NCI-H748 (cell line): Measurements from ENCODE around the gene CD59.

ENCODE experiments used
- DNase-seq: peaks from one replicate; lab custom pipeline; 2025; ENCODE audit not compliant: unreplicated experiment; lab: John Stamatoyannopoulos, UW

Gene CD59

DNA sequence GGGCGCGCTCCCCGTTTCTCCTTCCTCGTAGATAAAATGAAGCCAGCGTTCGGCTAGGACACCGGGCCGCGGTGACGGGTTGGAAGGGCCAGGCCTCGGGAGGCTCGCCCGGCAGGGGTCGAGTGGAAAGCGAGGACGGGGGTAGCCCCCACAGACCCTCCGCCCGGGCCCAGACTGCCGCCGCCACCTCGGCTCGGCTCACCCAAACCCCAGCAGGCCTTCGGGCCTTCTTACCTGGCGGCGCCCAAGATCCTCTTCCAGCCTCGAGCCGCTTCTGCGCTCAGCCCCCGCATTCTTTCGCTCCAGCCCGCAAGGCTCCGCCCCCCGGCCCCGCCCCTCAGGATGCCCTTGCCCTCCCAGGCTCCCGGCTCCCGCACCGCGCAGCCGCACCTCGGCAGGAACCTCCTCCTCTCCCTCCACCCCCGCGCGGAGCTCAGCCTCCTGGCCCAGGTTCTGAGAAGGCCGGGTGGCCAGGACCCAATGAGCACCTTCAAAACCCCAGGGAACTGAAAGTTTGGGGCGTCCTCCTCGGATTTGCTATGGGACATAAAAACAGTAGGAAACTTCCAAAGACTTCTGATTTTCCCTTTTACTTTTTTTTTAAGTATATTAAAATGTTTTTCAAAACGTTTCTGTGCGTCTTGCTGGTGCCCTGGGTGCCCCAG lies at the start of gene CD59:
CD59 (minus strand) TSS at position 276 of the 665 bp plus-strand sequence. CDS start 13,978 bp downstream, outside the sequence.
- peak; percentile 92 for DNase-seq

DNA sequence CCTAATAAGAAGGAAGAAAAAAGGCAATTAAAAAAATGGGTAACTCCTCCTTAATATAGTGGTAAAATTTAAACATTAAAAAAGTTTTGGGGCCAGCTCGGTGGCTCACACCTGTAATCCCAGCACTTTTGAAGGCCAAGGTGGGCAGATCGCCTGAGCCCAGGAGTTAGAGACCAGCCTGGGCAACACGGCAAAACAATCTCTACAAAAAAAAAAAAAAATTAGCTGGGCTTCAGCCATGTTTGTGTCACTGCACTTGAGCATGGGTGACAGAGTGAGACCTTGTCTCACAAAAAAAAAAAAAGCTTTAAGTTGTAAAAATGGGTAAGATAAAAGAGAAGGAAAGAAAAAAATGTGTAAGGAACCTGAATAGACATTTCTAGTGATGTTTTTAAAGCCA lies 49.4 kb upstream of the CD59 start:
- DNase-seq = no peak

DNA sequence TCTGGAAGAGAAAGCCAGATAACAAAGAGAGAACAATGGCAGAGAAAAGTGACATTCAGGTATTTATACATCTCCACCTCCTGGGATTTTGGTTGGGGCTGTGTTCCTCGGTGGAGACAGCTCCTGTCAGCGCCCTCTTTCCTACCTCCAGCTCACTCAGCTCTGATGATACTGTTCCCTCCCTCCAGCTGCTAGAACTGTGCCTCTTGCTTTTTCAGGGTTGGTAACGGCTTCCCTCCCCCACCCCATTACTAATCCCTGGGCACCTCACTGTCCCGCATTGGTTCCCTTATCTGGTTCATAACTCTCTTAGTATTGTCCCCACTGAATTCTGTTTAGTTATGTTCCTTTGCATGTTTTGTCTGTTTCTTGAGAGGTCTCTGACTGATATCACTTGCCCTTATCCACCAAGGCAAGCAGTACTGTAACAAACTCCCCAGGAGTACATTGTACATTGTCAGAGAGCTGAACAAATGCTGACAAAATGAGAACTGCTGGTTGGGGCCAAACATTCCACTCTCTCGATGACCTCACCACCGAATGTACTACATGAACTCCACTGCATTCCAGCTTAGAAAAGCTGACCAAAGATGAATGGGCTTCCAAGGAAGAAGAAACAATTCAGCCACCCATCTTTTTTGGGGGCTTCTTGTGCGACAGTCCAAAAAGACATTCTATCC lies 43.8 kb upstream of the CD59 start:
- DNase-seq = no peak

DNA sequence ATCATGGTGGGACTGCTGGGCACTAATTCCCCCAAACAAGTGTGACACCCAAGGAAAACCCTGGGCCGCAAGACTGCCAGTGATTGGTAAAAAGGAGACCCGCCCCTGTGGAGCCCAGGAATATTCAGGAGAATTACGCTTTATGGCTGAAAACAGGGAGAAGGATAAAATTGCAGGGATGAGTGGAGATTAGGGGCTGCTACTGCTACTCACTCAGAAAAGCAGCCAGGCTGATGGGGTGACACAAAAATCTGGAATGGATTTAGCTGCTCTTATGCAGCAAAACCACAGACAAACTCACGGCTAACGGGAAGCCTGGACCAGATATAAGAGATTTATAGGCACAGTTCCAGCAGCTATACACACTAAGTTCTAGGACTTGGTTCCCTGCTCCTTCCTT lies 42.5 kb upstream of the CD59 start:
- no peak for DNase-seq

DNA sequence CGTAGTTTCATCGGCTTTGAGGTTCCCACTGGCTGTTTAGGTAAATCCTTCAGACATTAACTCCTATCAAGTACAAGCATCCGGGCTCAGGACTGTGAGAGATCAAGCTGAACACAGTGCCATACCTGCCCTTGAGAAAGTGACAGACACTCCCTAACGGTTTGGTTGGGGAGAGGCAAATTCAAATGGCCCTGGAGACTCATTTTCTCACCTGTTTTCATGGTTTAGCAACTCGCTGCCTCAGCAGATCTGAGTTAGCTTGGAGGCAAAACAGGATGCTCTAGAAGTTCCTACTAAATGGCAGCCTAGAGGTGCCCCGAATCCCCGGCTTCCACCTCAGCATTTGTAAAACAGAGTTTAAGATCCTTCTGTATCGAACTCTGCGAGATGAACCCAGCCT lies 41.7 kb upstream of the CD59 start:
- DNase-seq = no peak

DNA sequence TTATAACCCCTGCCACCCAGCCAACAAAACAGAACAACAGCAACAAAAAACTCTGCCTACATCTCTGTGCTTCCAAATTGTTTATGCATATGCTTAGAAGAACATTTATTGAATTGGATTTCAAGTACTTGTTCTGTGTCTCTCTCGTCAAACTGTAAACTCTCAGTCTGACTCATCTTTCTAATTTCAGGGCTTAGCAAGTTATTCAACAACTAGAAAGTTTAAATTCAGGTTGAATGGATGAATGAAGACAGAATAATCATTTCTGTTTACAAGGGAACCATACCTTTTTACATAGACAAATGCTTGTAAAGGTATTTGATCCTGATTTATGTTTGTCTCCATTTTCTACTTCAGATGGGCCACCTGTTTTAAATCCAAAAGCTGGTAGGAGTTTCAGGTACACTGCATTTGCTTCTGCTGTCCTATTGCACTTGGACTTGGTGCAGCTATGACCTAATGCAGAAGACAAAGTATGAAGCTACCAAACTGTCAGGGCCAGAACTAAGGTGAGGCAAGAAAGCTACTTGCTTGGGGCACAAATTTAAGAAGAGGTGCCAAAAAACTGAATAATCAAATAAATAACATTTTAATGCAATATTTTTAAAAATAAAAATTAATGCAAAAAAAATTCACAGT lies 39.7 kb upstream of the CD59 start:
- DNase-seq = no peak

GRCh38 chr11:33775467-33775807 lies 39.2 kb upstream of the CD59 start:
- no peak for DNase-seq

DNA sequence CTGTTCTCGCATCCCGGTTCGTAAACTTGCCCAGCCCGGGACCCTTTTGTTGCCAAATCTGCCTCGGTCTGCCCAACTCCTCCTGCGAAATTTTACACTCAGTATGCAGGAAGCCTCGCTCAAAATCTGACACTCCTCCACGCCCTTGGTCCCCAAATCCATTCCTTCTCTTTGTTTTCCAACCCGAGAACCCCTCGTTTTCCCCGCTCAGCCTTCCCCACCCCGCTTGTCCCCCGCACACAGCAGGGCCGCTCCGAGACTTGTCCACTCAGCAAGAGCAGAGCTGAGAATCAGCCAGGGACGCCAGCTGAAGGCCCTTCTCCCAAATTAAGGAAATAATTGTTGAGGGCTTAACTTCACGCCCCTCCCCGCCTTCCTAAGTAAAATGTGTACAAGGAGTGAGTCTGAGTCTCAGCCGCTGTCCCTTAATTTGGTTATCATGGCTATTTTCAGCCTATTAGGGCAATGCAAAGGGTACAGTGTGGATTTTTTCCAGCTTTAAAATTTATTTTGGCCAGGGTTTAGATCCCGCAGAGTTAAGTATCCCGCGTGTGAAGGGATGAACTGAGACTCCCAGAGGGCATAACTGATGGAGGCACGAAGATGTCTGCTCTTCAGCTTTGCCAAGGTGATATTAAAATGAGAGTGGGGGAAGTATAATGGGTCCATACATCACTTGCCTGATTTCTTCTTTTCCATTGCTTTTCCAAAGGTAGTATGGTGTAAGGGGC lies 38.7 kb upstream of the CD59 start:
- DNase-seq = peak; percentile 42

- DNase-seq = peak; percentile 91
These were observed 37.9 kb upstream of the CD59 start, which contains the start of gene FBXO3 for GRCh38 chr11:33773987-33774735. Gene FBXO3 (minus strand): TSS chr11:33774520. CDS start chr11:33774497, 23 bp downstream.

GRCh38 chr11:33773404-33773986 lies 37.3 kb upstream of the CD59 start:
- peak; percentile 42 for DNase-seq

- DNase-seq = no peak
These were observed 36.6 kb upstream of the CD59 start for GRCh38 chr11:33772870-33773269.

- DNase-seq = no peak
These were observed 36.1 kb upstream of the CD59 start for GRCh38 chr11:33772300-33772699.

GRCh38 chr11:33770236-33770635 lies 34.0 kb upstream of the CD59 start:
- no peak for DNase-seq

DNA sequence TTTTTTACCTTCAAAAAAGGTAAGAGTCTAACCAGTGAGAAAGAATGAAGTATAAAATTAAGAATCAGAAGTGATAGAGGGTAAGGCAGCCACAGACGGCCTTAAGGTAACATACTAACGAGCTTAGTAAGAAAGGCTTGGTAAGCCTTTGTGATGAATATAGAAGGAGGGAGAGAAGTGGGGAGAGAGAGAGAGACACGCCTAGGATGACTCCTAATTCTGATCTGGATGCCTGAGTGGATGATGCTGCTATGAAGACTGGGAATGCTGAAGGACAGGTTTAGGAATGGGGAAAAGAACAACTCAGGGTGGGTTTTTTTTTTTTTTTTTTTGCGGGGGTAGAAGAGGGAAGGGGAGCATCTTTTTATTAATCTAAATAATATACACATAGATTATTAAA lies 33.3 kb upstream of the CD59 start:
- DNase-seq = no peak

DNA sequence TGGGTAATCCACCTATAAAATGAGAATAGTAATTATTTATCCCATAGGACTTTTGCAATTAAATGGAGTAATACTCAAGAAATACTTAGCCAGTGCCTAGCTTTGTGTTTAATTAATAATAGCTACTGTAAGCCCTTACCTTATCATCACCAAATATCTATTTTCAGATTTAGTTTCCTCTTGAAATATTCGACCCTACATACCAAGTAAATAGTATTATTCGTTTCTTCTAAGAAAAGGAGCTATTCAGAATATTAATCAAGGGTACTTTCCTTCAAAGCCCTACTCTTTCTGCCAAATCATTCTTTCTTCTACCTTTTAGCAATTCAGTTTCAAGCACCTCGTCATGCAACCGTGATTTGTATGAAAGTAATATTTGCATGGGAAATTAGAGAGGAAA lies 31.4 kb upstream of the CD59 start:
- DNase-seq = no peak

DNA sequence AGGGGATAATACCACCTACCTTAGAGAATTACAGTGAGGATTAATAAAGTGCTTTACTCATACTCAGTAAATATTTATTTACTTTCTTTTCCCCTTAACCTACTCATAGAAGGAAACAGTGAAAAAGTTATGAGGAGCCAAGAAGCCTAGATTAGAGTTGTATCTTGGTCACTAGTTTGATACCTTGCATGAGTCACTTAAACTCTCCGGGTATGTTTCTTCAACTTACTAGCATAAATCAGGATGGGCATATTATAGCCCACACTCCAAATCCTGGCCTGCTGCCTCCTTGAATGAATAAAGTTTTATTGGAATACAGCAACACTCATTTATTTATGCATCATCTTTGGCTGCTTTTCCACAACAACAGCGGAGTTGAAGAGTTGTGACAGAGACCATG lies 29.9 kb upstream of the CD59 start:
- DNase-seq = no peak

DNA sequence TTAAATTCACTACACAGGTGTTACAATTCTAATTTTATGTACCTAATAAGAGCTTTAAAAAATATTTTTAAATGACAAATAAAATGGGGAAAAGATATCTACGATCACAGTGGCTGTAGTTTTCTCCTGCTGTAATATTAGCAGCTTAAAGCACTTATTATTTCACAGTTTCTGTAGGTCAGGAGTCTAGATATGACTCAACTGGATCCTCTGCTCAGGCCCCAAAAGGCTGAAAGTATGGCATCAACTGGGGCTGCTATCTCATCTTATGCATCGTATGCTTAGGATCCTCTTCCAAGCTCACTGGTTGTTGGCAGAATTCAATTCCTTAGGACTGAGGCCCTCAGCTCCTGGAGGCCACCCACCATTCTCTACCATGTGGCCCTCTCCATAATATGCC lies 25.2 kb upstream of the CD59 start:
- DNase-seq = no peak

DNA sequence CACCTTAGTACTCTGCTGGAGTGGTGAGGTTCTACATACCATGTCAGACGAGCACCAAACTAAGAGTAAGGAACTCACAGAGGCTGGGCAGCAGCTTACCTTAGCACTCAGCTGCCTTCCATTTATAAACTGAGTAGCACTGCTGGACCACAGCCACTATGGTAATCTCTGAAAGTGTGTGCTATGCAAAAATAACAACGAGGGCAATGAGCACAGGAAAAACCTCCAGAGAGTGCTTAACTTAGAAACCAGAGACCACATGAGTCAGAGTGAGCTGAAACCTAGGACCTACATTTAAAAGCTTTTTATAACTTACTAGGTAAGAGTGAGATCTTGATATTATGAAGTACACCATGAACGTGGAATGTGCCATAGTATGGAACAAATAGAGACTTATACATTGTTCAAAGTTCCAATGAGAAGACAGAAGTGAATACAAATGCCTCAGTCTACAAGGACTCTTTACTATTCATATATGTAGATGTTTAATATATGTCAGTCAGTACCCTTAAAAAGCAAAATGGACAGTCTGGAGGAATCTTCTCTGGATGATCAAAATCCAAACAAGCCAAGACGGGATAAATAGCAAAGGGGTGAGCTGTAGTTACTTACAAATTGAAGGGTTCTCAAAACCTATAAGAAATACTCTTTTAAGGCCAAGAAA lies 17.2 kb upstream of the CD59 start:
- no peak for DNase-seq

- no peak for DNase-seq
These were observed 15.7 kb upstream of the CD59 start for GRCh38 chr11:33751878-33752277.

DNA sequence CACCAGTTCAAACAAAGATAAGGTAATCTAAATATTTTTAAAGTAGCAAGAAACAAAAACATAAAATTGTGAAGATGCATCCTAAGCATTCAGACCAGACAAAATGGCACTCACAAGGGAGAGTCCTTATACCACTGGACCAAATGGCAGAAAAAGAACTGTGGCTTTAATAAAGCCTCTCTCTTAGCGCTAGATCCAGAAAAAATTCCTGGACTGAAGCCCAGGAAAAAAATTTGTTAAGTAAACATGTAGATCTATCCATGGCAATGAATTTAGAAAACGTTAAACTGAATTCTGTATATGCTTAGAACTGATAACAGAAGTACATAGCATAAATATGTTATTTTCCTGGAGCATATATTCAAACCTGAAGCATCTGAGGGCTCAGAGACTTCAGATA lies 11.8 kb upstream of the CD59 start:
- DNase-seq = no peak
